ENCODE data around the gene DNAH10. TPM values are rescaled to one million over a fixed set of nuclear protein-coding genes. Genes with fewer than 3 reads are reported as not detected.

Gene DNAH10
- total RNA-seq, 1 experiment from 2014 or later, result 0.17 TPM

DNA sequence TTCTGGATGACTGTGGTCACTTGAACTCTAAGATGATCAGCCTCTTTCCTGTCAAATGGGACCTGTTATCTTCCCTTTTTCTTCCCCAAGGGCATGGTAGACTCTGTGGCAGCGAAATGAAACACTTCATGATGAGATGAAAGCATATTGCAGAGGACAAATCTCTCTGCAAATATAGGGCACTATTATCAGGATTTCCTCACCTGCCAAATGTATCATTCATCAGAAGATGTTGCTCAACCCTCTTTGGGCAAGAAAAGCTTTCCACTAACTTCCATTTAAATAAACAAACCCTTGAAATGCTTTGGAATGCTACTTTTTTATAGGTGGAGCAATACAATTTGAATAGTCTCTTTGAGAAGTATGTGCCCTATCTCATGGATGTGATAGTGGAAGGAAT is 105.0 kb downstream of the DNAH10 start:
- no peak overlapping the region for H3K14ac ChIP-seq (ENCODE audit: insufficient read depth, low read length)
- no peak overlapping the region for H3K4ac ChIP-seq (ENCODE audit: low read depth, low read length)
- H2BK5ac ChIP-seq (ENCODE audit: insufficient read length, low read length), result no peak overlapping the region
- H3K9me3 Mint-ChIP-seq, result no peaks in the 10 kb centered on the region; a peak in 1 of 5 replicates
- H3K79me2 ChIP-seq (ENCODE audit: insufficient read depth, low read length), result no peaks in the 10 kb centered on the region
- no peaks in the 10 kb centered on the region for H3K4me1 Mint-ChIP-seq
- no CpG with 5 or more reads among the region's 1 CpG for WGBS (ENCODE audit: extremely low coverage, insufficient read length, low lambda C conversion rate)
- H4K5ac ChIP-seq (ENCODE audit: insufficient read length, low read depth, low read length), result no peak overlapping the region
- no peak overlapping the region for H2BK20ac ChIP-seq (ENCODE audit: low read depth, low read length, poor library complexity, severe bottlenecking)
- H4K8ac ChIP-seq (replicated peaks; ENCODE audit: insufficient read length, low read depth, low read length), result no peak overlapping the region
- no peak overlapping the region for H4K91ac ChIP-seq (ENCODE audit: insufficient read length, low read depth, low read length)
- H3K27ac Mint-ChIP-seq, result no peak overlapping the region
- H3K27me3 Mint-ChIP-seq (ENCODE audit: low read depth), result peaks cover 79% of the 10 kb centered on the region
- no peak overlapping the region for H3K27ac ChIP-seq (ENCODE audit: insufficient read length, low read depth, low read length)
- H2AFZ ChIP-seq (ENCODE audit: low read length), result no peak overlapping the region
- H3K79me1 ChIP-seq (ENCODE audit: insufficient read depth, low read depth, low read length, poor library complexity, severe bottlenecking), result no peaks in the 10 kb centered on the region
- H3K9ac ChIP-seq (ENCODE audit: extremely low read depth, insufficient read length, low read length), result no peak overlapping the region
- H3K4me1 ChIP-seq (ENCODE audit: insufficient read depth, low read length), result no peaks in the 10 kb centered on the region
- no peak overlapping the region for H3K23ac ChIP-seq (ENCODE audit: insufficient read length, low read depth, low read length)
- no peaks in the 10 kb centered on the region for H3K27me3 ChIP-seq (ENCODE audit: insufficient read depth, low read length)
- H3K18ac ChIP-seq (ENCODE audit: insufficient read length, low read depth, low read length), result no peak overlapping the region
- H3K4me2 ChIP-seq (ENCODE audit: insufficient read depth, insufficient read length, low read length), result no peak overlapping the region
- no peak overlapping the region for H2BK15ac ChIP-seq (ENCODE audit: low read depth, low read length)
- H2BK12ac ChIP-seq (ENCODE audit: insufficient read length, low read depth, low read length), result no peak overlapping the region
- H3K23me2 ChIP-seq (ENCODE audit: insufficient read length, low read depth, low read length, poor library complexity, severe bottlenecking), result no peaks in the 10 kb centered on the region
- H2AK5ac ChIP-seq (ENCODE audit: insufficient read length, low read length), result no peak overlapping the region
- H3T11ph ChIP-seq (ENCODE audit: low read length), result no peak overlapping the region
- H2BK120ac ChIP-seq (ENCODE audit: low read depth, low read length, poor library complexity, severe bottlenecking), result no peak overlapping the region
- H3K36me3 Mint-ChIP-seq (ENCODE audit: insufficient read depth in 1 of 3, low read depth in 3 of 3), result no peaks in the 10 kb centered on the region
- H4K20me1 ChIP-seq (ENCODE audit: control insufficient read depth, insufficient read depth, insufficient read length), result no peaks in the 10 kb centered on the region
- DNase-seq, result no peak
- H3K9me3 ChIP-seq (ENCODE audit: control insufficient read depth, low read depth, low read length), result no peaks in the 10 kb centered on the region
- H3K56ac ChIP-seq (ENCODE audit: insufficient read length, low read depth, low read length), result no peak overlapping the region
- H3K4me3 Mint-ChIP-seq, result no peak overlapping the region
- TF ChIP-seq, protein P1, sequence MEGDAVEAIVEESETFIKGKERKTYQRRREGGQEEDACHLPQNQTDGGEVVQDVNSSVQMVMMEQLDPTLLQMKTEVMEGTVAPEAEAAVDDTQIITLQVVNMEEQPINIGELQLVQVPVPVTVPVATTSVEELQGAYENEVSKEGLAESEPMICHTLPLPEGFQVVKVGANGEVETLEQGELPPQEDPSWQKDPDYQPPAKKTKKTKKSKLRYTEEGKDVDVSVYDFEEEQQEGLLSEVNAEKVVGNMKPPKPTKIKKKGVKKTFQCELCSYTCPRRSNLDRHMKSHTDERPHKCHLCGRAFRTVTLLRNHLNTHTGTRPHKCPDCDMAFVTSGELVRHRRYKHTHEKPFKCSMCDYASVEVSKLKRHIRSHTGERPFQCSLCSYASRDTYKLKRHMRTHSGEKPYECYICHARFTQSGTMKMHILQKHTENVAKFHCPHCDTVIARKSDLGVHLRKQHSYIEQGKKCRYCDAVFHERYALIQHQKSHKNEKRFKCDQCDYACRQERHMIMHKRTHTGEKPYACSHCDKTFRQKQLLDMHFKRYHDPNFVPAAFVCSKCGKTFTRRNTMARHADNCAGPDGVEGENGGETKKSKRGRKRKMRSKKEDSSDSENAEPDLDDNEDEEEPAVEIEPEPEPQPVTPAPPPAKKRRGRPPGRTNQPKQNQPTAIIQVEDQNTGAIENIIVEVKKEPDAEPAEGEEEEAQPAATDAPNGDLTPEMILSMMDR (conservative IDR thresholded peaks at IDR 0.05), result no peak

All from H9 (cell line).